Hepatocyte (in vitro differentiated cells): ENCODE results near the gene CNNM2. TPM values are rescaled to one million over a fixed set of nuclear protein-coding genes. Genes with fewer than 3 reads are reported as not detected.

ENCODE experiments used
- DNase-seq: peaks from one replicate; pipeline ENCODE4 v3.0.0-alpha.2; 2016; ENCODE audit warnings: low spot score
- H2AFZ ChIP-seq: fragments of 200-600 bp; sonication (generic); 2 replicates; pipeline ENCODE4 v1.6.0; 2016; ENCODE audit warnings: antibody characterized with exemption, mild to moderate bottlenecking
- H3K27ac ChIP-seq: fragments of 200-600 bp; sonication (generic); 2 replicates; pipeline ENCODE4 v1.5.1; 2016; ENCODE audit warnings: mild to moderate bottlenecking
- H3K27me3 ChIP-seq: fragments of 200-600 bp; sonication (generic); 2 replicates; pipeline ENCODE4 v1.6.1; 2016
- H3K36me3 ChIP-seq: fragments of 200-600 bp; sonication (generic); replicated peaks from 2 replicates; pipeline ENCODE4 v1.5.1; 2016; ENCODE audit warnings: low read depth; ENCODE audit not compliant: insufficient read depth
- H3K4me1 ChIP-seq: fragments of 200-600 bp; sonication (generic); 2 replicates; pipeline ENCODE4 v1.5.1; 2016; ENCODE audit warnings: mild to moderate bottlenecking, moderate library complexity; ENCODE audit not compliant: insufficient read depth
- H3K4me2 ChIP-seq: fragments of 200-600 bp; sonication (generic); 2 replicates; pipeline ENCODE4 v1.6.0; 2016
- H3K4me3 ChIP-seq: fragments of 200-600 bp; sonication (generic); 2 replicates; pipeline ENCODE4 v1.5.1; 2016; ENCODE audit warnings: mild to moderate bottlenecking
- H3K79me2 ChIP-seq: fragments of 200-600 bp; sonication (generic); 2 replicates; pipeline ENCODE4 v1.6.0; 2017; ENCODE audit warnings: mild to moderate bottlenecking
- H3K9me2 ChIP-seq: fragments of 200-600 bp; sonication (generic); replicated peaks from 2 replicates; pipeline ENCODE4 v1.6.0; 2017; ENCODE audit warnings: mild to moderate bottlenecking; ENCODE audit not compliant: insufficient read depth
- H3K9me3 ChIP-seq: fragments of 200-600 bp; sonication (generic); 2 replicates; pipeline ENCODE4 v1.5.1; 2016; ENCODE audit warnings: low read depth, mild to moderate bottlenecking
- H4K20me1 ChIP-seq: fragments of 200-600 bp; sonication (generic); 2 replicates; pipeline ENCODE4 v1.6.0; 2016; ENCODE audit warnings: mild to moderate bottlenecking; ENCODE audit not compliant: insufficient read depth, poor library complexity, severe bottlenecking
- EZH2 ChIP-seq: fragments of 200-600 bp; sonication (generic); IDR thresholded peaks from 2 replicates; pipeline ENCODE4 v1.6.1; 2016; ENCODE audit warnings: antibody characterized with exemption, mild to moderate bottlenecking, borderline replicate concordance
- EZH2phosphoT487 ChIP-seq: fragments of 200-600 bp; sonication (generic); IDR thresholded peaks from one replicate; pipeline ENCODE4 v1.6.1; 2018; ENCODE audit warnings: antibody characterized with exemption, mild to moderate bottlenecking, low read depth, moderate library complexity; ENCODE audit not compliant: unreplicated experiment, severe bottlenecking
- WGBS: methylation state at CpG from one replicate; pipeline ENCODE4 v1.1.6; 2016; ENCODE audit warnings: low lambda C conversion rate; ENCODE audit errors: missing lambda C conversion rate; 5-methylcytosine and 5-hydroxymethylcytosine counted together
- polyA plus RNA-seq: library from polyadenylated mRNA; unstranded; fragments of >200 nt; fragmentation: Nextera tagmentation; extraction: Ambion mirVana; gene quantifications from 2 replicates; pipeline ENCODE4 v1.2.1, GENCODE V29; 2016
- total RNA-seq: library from RNA; depleted of rRNA; stranded (reverse); fragments of >200 nt; gene quantifications from 2 replicates; pipeline ENCODE4 v1.2.3, GENCODE V29; 2014
- TF ChIP-seq, protein P1 (sequence below): fragments of 200-600 bp; sonication (generic); IDR thresholded peaks from 2 replicates; pipeline ENCODE4 v1.5.1; 2016; ENCODE audit warnings: antibody characterized with exemption, mild to moderate bottlenecking; ENCODE audit not compliant: poor library complexity

CNNM2 gene
- total and polyA plus RNA-seq, 2 experiments from 2014 or later, result 6.8 to 9.8 TPM

DNA sequence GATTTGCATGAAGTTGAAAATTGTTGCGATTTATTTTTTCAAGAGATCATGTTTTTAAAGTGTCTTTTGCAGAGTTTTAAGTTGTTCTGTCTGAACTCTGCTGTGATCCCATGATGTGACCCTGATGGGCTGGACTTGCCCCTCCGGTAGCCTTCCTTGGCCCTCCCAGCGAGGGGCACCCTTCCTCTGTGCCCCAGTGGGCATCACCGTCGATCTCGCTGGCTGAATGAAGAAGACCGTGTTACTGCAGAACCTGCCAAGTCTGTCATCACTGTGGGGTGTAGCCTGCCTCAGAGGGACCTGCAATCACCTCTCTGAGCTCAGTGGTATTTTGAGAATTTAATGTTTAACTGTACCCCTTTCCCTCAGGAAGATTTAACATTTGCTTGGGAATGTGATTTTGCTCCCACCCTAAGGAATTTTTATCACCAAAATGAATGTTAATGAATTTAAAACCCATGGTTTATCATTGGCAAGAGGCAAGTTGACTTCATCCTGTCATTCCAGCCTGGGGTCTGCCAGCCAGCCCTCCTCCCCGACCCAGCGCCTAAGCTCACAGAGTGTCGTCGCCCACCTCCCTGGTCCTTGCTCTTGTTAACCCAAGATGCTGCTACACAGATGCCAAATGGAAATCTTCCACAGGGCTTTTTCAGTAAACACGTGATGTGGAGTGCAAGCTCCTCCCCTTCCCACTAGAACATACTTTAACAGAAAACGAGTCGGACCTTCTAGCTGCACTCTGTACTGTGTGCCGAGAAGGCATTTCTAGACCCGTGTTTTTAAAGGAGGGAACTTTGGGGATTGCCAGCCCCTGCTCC lies 159.6 kb downstream of the CNNM2 start:
- Histone ChIP-seq H3K4me2 (no peak overlapping the region), H2AFZ (no peak overlapping the region), H3K4me3 (no peak overlapping the region), H3K27me3 (no peaks in the 10 kb centered on the region), H3K36me3 (no peaks in the 10 kb centered on the region), H3K4me1 (no peaks in the 10 kb centered on the region), H3K9me3 (no peaks in the 10 kb centered on the region), H3K27ac (no peak overlapping the region), H3K9me2 (no peaks in the 10 kb centered on the region), H3K79me2 (no peaks in the 10 kb centered on the region), H4K20me1 (no peaks in the 10 kb centered on the region)
- no peak for DNase-seq
- WGBS, result 83% methylated on average over 16 of the region's 16 CpGs
- TF ChIP-seq, protein P1, sequence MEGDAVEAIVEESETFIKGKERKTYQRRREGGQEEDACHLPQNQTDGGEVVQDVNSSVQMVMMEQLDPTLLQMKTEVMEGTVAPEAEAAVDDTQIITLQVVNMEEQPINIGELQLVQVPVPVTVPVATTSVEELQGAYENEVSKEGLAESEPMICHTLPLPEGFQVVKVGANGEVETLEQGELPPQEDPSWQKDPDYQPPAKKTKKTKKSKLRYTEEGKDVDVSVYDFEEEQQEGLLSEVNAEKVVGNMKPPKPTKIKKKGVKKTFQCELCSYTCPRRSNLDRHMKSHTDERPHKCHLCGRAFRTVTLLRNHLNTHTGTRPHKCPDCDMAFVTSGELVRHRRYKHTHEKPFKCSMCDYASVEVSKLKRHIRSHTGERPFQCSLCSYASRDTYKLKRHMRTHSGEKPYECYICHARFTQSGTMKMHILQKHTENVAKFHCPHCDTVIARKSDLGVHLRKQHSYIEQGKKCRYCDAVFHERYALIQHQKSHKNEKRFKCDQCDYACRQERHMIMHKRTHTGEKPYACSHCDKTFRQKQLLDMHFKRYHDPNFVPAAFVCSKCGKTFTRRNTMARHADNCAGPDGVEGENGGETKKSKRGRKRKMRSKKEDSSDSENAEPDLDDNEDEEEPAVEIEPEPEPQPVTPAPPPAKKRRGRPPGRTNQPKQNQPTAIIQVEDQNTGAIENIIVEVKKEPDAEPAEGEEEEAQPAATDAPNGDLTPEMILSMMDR, result no peak

- H3K27ac ChIP-seq, result no peak overlapping the region
- no peaks in the 10 kb centered on the region for H3K79me2 ChIP-seq
- TF ChIP-seq, protein P1, result no peak
- TF ChIP-seq EZH2phosphoT487, result no peak
- TF ChIP-seq EZH2, result no peak
- no peaks in the 10 kb centered on the region for H4K20me1 ChIP-seq
- no peaks in the 10 kb centered on the region for H3K4me1 ChIP-seq
- no peaks in the 10 kb centered on the region for H3K27me3 ChIP-seq
- H3K4me3 ChIP-seq, result no peak overlapping the region
- H2AFZ ChIP-seq, result no peak overlapping the region
- 85% methylated on average over 3 of the region's 3 CpGs for WGBS
- no peak for DNase-seq
- no peak overlapping the region for H3K4me2 ChIP-seq
- no peaks in the 10 kb centered on the region for H3K36me3 ChIP-seq
- no peaks in the 10 kb centered on the region for H3K9me3 ChIP-seq
- H3K9me2 ChIP-seq, result no peaks in the 10 kb centered on the region
Measured at GRCh38 chr10:103078309-103078615, 160.2 kb downstream of the CNNM2 start.

GRCh38 chr10:103078676-103079075 lies 160.6 kb downstream of the CNNM2 start:
- no peak for DNase-seq
- Histone ChIP-seq H3K79me2 (no peaks in the 10 kb centered on the region), H2AFZ (no peak overlapping the region), H3K27ac (no peak overlapping the region), H3K4me3 (no peak overlapping the region), H3K9me2 (no peaks in the 10 kb centered on the region), H3K27me3 (no peaks in the 10 kb centered on the region), H3K36me3 (no peaks in the 10 kb centered on the region), H3K9me3 (no peaks in the 10 kb centered on the region), H4K20me1 (no peaks in the 10 kb centered on the region), H3K4me2 (no peak overlapping the region), H3K4me1 (no peaks in the 10 kb centered on the region)
- TF ChIP-seq, protein P1, result no peak
- WGBS, result 99% methylated on average over 14 of the region's 14 CpGs

GRCh38 chr10:103079100-103079499 lies 161.0 kb downstream of the CNNM2 start:
- TF ChIP-seq, protein P1, result no peak
- TF ChIP-seq EZH2phosphoT487 (no peak), EZH2 (no peak)
- no peaks in the 10 kb centered on the region for H3K36me3 ChIP-seq
- no peak overlapping the region for H3K4me2 ChIP-seq
- DNase-seq, result no peak
- 90% methylated on average over 7 of the region's 7 CpGs for WGBS
- H3K4me3 ChIP-seq, result no peak overlapping the region
- H3K9me3 ChIP-seq, result no peaks in the 10 kb centered on the region
- H3K4me1 ChIP-seq, result no peaks in the 10 kb centered on the region
- H3K27me3 ChIP-seq, result no peaks in the 10 kb centered on the region
- H4K20me1 ChIP-seq, result no peaks in the 10 kb centered on the region
- H3K27ac ChIP-seq, result no peak overlapping the region
- H3K9me2 ChIP-seq, result no peaks in the 10 kb centered on the region
- no peaks in the 10 kb centered on the region for H3K79me2 ChIP-seq
- no peak overlapping the region for H2AFZ ChIP-seq
